HepG2 (cell line): ENCODE data around the gene TRIM27. TPM values are rescaled to one million over a fixed set of nuclear protein-coding genes. Genes with fewer than 3 reads are reported as not detected.
A peak's percentile ranks its signal among the peaks of the same experiment; 100 is the strongest.

ENCODE experiments used
- ARID3A ChIP-seq: IDR thresholded peaks from 2 replicates; pipeline ENCODE4 v1.6.1; 2012; ENCODE audit warnings: low read depth, low read length, improper control_type of control experiment
- BCL6 ChIP-seq: IDR thresholded peaks from 2 replicates; pipeline ENCODE4 v1.6.1; 2016; ENCODE audit warnings: missing genetic modification reagents, missing compliant biosample characterization
- GABPB1 ChIP-seq: IDR thresholded peaks from 2 replicates; pipeline ENCODE4 v1.6.1; 2016; ENCODE audit warnings: mild to moderate bottlenecking, missing genetic modification reagents, moderate library complexity, missing compliant biosample characterization
- HES4 ChIP-seq: sonication (generic); formaldehyde crosslinking; IDR thresholded peaks from 2 replicates; pipeline ENCODE4 v1.9.0; 2021; ENCODE audit warnings: mild to moderate bottlenecking, missing genetic modification reagents, borderline replicate concordance
- KDM1A ChIP-seq: IDR thresholded peaks from 2 replicates; pipeline ENCODE4 v1.6.1; 2016; ENCODE audit warnings: missing compliant biosample characterization
- KMT2B ChIP-seq: IDR thresholded peaks from 2 replicates; pipeline ENCODE4 v1.6.1; 2016; ENCODE audit warnings: missing genetic modification reagents, missing compliant biosample characterization
- MEIS2 ChIP-seq: sonication (generic); formaldehyde crosslinking; IDR thresholded peaks from 2 replicates; pipeline ENCODE4 v1.9.0; 2021; ENCODE audit warnings: mild to moderate bottlenecking, missing genetic modification reagents
- NFATC3 ChIP-seq: sonication (generic); formaldehyde crosslinking; IDR thresholded peaks from 2 replicates; pipeline ENCODE4 v1.5.1; 2020; ENCODE audit warnings: mild to moderate bottlenecking, missing genetic modification reagents
- NFIC ChIP-seq: IDR thresholded peaks from 2 replicates; pipeline ENCODE4 v1.6.1; 2012; ENCODE audit warnings: mild to moderate bottlenecking, low read length, inconsistent platforms
- PITX1 ChIP-seq: sonication (generic); formaldehyde crosslinking; IDR thresholded peaks from 2 replicates; pipeline ENCODE4 v1.5.1; 2020; ENCODE audit warnings: mild to moderate bottlenecking, missing genetic modification reagents
- RARG ChIP-seq: sonication (generic); formaldehyde crosslinking; IDR thresholded peaks from 2 replicates; pipeline ENCODE4 v1.4.0; 2020; ENCODE audit warnings: low read depth, mild to moderate bottlenecking, missing genetic modification reagents
- RELA ChIP-seq: sonication (generic); formaldehyde crosslinking; IDR thresholded peaks from 2 replicates; pipeline ENCODE4 v1.4.0; 2020; ENCODE audit warnings: missing genetic modification reagents
- REST ChIP-seq, 2 experiments: IDR thresholded peaks; 2 replicates each; pipeline ENCODE4 v1.6.1; 2011 to 2012; ENCODE audit warnings: low read length in 2 of 2, borderline replicate concordance in 1 of 2, low read depth in 1 of 2, mild to moderate bottlenecking in 1 of 2, moderate library complexity in 1 of 2
- ZBTB43 ChIP-seq: sonication (generic); formaldehyde crosslinking; conservative IDR thresholded peaks from 2 replicates; pipeline ENCODE4 v1.4.0; 2020; ENCODE audit warnings: missing genetic modification reagents
- ZMYM2 ChIP-seq: sonication (generic); formaldehyde crosslinking; IDR thresholded peaks from 2 replicates; pipeline ENCODE4 v1.8.0; 2022; ENCODE audit warnings: mild to moderate bottlenecking, missing genetic modification reagents
- ZNF30 ChIP-seq: sonication (generic); formaldehyde crosslinking; IDR thresholded peaks from 2 replicates; pipeline ENCODE4 v1.5.0; 2020; ENCODE audit warnings: mild to moderate bottlenecking, missing genetic modification reagents
- ZNF580 ChIP-seq: IDR thresholded peaks from 2 replicates; pipeline ENCODE4 v1.6.1; 2016; ENCODE audit warnings: low read depth, borderline replicate concordance
- ZNF607 ChIP-seq: sonication (generic); formaldehyde crosslinking; IDR thresholded peaks from 2 replicates; pipeline ENCODE4 v1.5.1; 2020; ENCODE audit warnings: missing genetic modification reagents, mild to moderate bottlenecking, borderline replicate concordance
- ZNF766 ChIP-seq: sonication (generic); formaldehyde crosslinking; IDR thresholded peaks from 2 replicates; pipeline ENCODE4 v1.5.0; 2020; ENCODE audit warnings: missing genetic modification reagents, borderline replicate concordance
- ZUFSP ChIP-seq: sonication (generic); formaldehyde crosslinking; IDR thresholded peaks from 2 replicates; pipeline ENCODE4 v1.9.0; 2021; ENCODE audit warnings: missing genetic modification reagents, mild to moderate bottlenecking, borderline replicate concordance
- polyA plus RNA-seq, 8 experiments: library from polyadenylated mRNA; depleted of rRNA in 3 of 8; stranded (reverse) in 7 of 8; unstranded in 1 of 8; fragments of >200 nt; fragmentation: Illumina TruSeq in 4 of 8; extraction: Trizol in 4 of 8; gene quantifications; 2 replicates each; pipeline versions ENCODE4 v1.2.1 to v1.2.3, GENCODE V29; 2011 to 2016; ENCODE audit warnings: low read depth in 4 of 8, missing spikeins in 1 of 8, mixed read lengths in 1 of 8; ENCODE audit not compliant: insufficient read depth in 1 of 8
- total RNA-seq, 5 experiments: library from RNA; depleted of rRNA; stranded (reverse); fragments of >200 nt; fragmentation: Illumina TruSeq; extraction: Trizol; gene quantifications; 2 replicates each; pipeline ENCODE4 v1.2.3, GENCODE V29; 2016; ENCODE audit warnings: low read depth in 1 of 5

The TRIM27 gene
- total and polyA plus RNA-seq, 2 of the 13 experiments (the other 11 are each of a cell fraction or from before 2014, with no cell fraction given) = 88.6 to 112 TPM

GRCh38 chr6:28944412-28944865, 20.7 kb upstream of the TRIM27 start (continued):
- peak; percentile 14; the same call in 1 of the 2 replicates for TF ChIP-seq ZNF607
- peak; percentile 73 for TF ChIP-seq ARID3A
- TF ChIP-seq ZMYM2 = peak; percentile 37; the same call in 1 of the 2 replicates
- peak; percentile 52 for TF ChIP-seq BCL6 (CRISPR knock-in tag)
- TF ChIP-seq REST (IDR thresholded peaks at IDR 0.05; ENCODE audit: borderline replicate concordance in 1 of 2, low read depth in 1 of 2, low read length in 2 of 2) = no peak
- peak; percentile 70 for TF ChIP-seq NFIC
- TF ChIP-seq ZNF30 (CRISPR knock-in tag) = no peak
- TF ChIP-seq ZUFSP (CRISPR knock-in tag) = no peak
- no peak for TF ChIP-seq ZNF766
- no peak for TF ChIP-seq ZBTB43 (CRISPR knock-in tag)
- TF ChIP-seq NFATC3 = peak; percentile 31; the same call in 1 of the 2 replicates
- TF ChIP-seq RELA (CRISPR knock-in tag) = 0 out of 2 replicates have a peak, but pooled peaks have one; percentile 37
- TF ChIP-seq KMT2B (CRISPR knock-in tag) = peak; percentile 80
- no peak for TF ChIP-seq HES4
- TF ChIP-seq GABPB1 (CRISPR knock-in tag) = peak; percentile 51
- no peak for TF ChIP-seq PITX1 (CRISPR knock-in tag)
- no peak for TF ChIP-seq RARG (CRISPR knock-in tag)
- TF ChIP-seq ZNF580 (CRISPR knock-in tag) = peak; percentile 80
- TF ChIP-seq MEIS2 = no peak
- TF ChIP-seq KDM1A (CRISPR knock-in tag) = peak; percentile 78
